Measurements from ENCODE around the gene PRSS33.

GRCh38 chr16:2752035-2752849, 35.1 kb downstream of the PRSS33 start, which contains the start of gene SRRM2:
- TF ChIP-seq GATA3 (IDR thresholded peaks at IDR 0.05; ENCODE audit: low read depth, low read length) (no peak), GATA2 (IDR thresholded peaks at IDR 0.05; ENCODE audit: low read depth, low read length) (0 out of 2 replicates have a peak, but pooled peaks have one; percentile 2)

Measured in SH-SY5Y (cell line).